CMK (cell line): ENCODE measurements around the gene TRABD2B.
"Not testable (repeated sequence)": the region's sequence is repeated elsewhere in the genome, so short reads cannot be mapped to it uniquely, and the experiment has no call there.

ENCODE experiments used
- DNase-seq: peaks from one replicate; pipeline ENCODE4 v3.0.0-alpha.2; 2010; ENCODE audit warnings: low read depth

The TRABD2B gene

GRCh38 chr1:47965816-47966215, 31.4 kb downstream of the TRABD2B start:
- DNase-seq = no peak

- no peak for DNase-seq
Measured at GRCh38 chr1:47964636-47965035, 32.5 kb downstream of the TRABD2B start.

GRCh38 chr1:47963568-47964358, 33.4 kb downstream of the TRABD2B start:
- no peak for DNase-seq

GRCh38 chr1:47962750-47963492, 34.3 kb downstream of the TRABD2B start:
- no peak for DNase-seq

GRCh38 chr1:47961835-47962234, 35.4 kb downstream of the TRABD2B start:
- DNase-seq = not testable (repeated sequence)

- not testable (repeated sequence) for DNase-seq
Measured at GRCh38 chr1:47956491-47956890, 40.7 kb downstream of the TRABD2B start.

GRCh38 chr1:47953661-47954060, 43.5 kb downstream of the TRABD2B start:
- no peak for DNase-seq

- no peak for DNase-seq
Measured at GRCh38 chr1:47951545-47952235, 45.5 kb downstream of the TRABD2B start.

GRCh38 chr1:47951026-47951425, 46.2 kb downstream of the TRABD2B start:
- no peak for DNase-seq

- no peak for DNase-seq
Measured at GRCh38 chr1:47950471-47950870, 46.7 kb downstream of the TRABD2B start.

GRCh38 chr1:47948126-47948525, 49.1 kb downstream of the TRABD2B start:
- no peak for DNase-seq

- DNase-seq = no peak
Measured at GRCh38 chr1:47947531-47947930, 49.7 kb downstream of the TRABD2B start.

GRCh38 chr1:47944561-47944960, 52.6 kb downstream of the TRABD2B start:
- DNase-seq = no peak

- DNase-seq = no peak
Measured at GRCh38 chr1:47942240-47942629, 55.0 kb downstream of the TRABD2B start.

- DNase-seq = no peak
Measured at GRCh38 chr1:47941609-47942239, 55.5 kb downstream of the TRABD2B start.

- DNase-seq = no peak
Measured at GRCh38 chr1:47940779-47941178, 56.4 kb downstream of the TRABD2B start.

- DNase-seq = no peak
Measured at GRCh38 chr1:47940326-47940725, 56.9 kb downstream of the TRABD2B start.

GRCh38 chr1:47938520-47938919, 58.7 kb downstream of the TRABD2B start:
- DNase-seq = no peak

GRCh38 chr1:47937586-47938254, 59.5 kb downstream of the TRABD2B start:
- DNase-seq = no peak

- DNase-seq = no peak
Measured at GRCh38 chr1:47936916-47937551, 60.2 kb downstream of the TRABD2B start.

GRCh38 chr1:47935856-47936255, 61.3 kb downstream of the TRABD2B start:
- DNase-seq = no peak
